ENCODE data around the gene SLITRK2. TPM values are rescaled to one million over a fixed set of nuclear protein-coding genes. Genes with fewer than 3 reads are reported as not detected.

The SLITRK2 gene
- total RNA-seq, 2 donors from 2014 or later: 0.05 to 0.40 TPM

- no peak for DNase-seq (ENCODE audit: low spot score)
- no peaks in the 10 kb centered on the region for H3K36me3 ChIP-seq
- H3K4me1 ChIP-seq (replicated peaks): no peaks in the 10 kb centered on the region
- no peaks in the 10 kb centered on the region for H3K27me3 ChIP-seq (replicated peaks; ENCODE audit: insufficient read depth)
- H3K4me3 ChIP-seq: no peak overlapping the region
- no peaks in the 10 kb centered on the region for H3K9me3 ChIP-seq
- no peak overlapping the region for H3K27ac ChIP-seq
- WGBS: 72% methylated on average over 8 of the region's 11 CpGs
- TF ChIP-seq POLR2A (IDR thresholded peaks at IDR 0.05): no peak
- no peak for TF ChIP-seq CTCF (IDR thresholded peaks at IDR 0.05)
- intact Hi-C loops (cut with DNase I): no loop called here
Measured at GRCh38 chrX:145848857-145849256, 31.2 kb downstream of the SLITRK2 start.

- DNase-seq (ENCODE audit: low spot score): no peak
- no peaks in the 10 kb centered on the region for H3K36me3 ChIP-seq
Measured at GRCh38 chrX:145853181-145853580, 35.6 kb downstream of the SLITRK2 start.

GRCh38 chrX:145856181-145856580 lies 38.6 kb downstream of the SLITRK2 start:
- intact Hi-C loops (cut with DNase I): no loop called here
- no peak for DNase-seq (ENCODE audit: low spot score)
- Histone ChIP-seq H3K36me3 (no peaks in the 10 kb centered on the region), H3K9me3 (no peaks in the 10 kb centered on the region), H3K4me3 (no peak overlapping the region), H3K27ac (no peak overlapping the region), H3K27me3 (replicated peaks; ENCODE audit: insufficient read depth) (no peaks in the 10 kb centered on the region), H3K4me1 (replicated peaks) (no peaks in the 10 kb centered on the region)
- no peak for TF ChIP-seq CTCF (IDR thresholded peaks at IDR 0.05)
- TF ChIP-seq POLR2A (IDR thresholded peaks at IDR 0.05): no peak
- no peak for TF ChIP-seq POLR2AphosphoS5 (IDR thresholded peaks at IDR 0.05)
- WGBS: 86% methylated on average over 4 of the region's 4 CpGs

More at GRCh38 chrX:145853181-145853580, 35.6 kb downstream of the SLITRK2 start:
- no peak overlapping the region for H3K27ac ChIP-seq
- no peaks in the 10 kb centered on the region for H3K27me3 ChIP-seq (replicated peaks; ENCODE audit: insufficient read depth)
- TF ChIP-seq POLR2A (IDR thresholded peaks at IDR 0.05) (no peak), POLR2AphosphoS5 (IDR thresholded peaks at IDR 0.05) (no peak), CTCF (IDR thresholded peaks at IDR 0.05) (no peak)
- H3K4me3 ChIP-seq: no peak overlapping the region
- 98% methylated on average over 4 of the region's 13 CpGs for WGBS
- intact Hi-C loops (cut with DNase I): no loop called here
- H3K4me1 ChIP-seq (replicated peaks): no peaks in the 10 kb centered on the region
- no peaks in the 10 kb centered on the region for H3K9me3 ChIP-seq

GRCh38 chrX:145861818-145862217 lies 44.2 kb downstream of the SLITRK2 start:
- no peaks in the 10 kb centered on the region for H3K9me3 ChIP-seq

More at GRCh38 chrX:145861818-145862217, 44.2 kb downstream of the SLITRK2 start:
- no peak overlapping the region for H3K4me3 ChIP-seq
- no peak for DNase-seq (ENCODE audit: low spot score)
- TF ChIP-seq POLR2A (IDR thresholded peaks at IDR 0.05): no peak
- no peak for TF ChIP-seq CTCF (IDR thresholded peaks at IDR 0.05)
- no peak overlapping the region for H3K27ac ChIP-seq
- intact Hi-C loops (cut with DNase I): no loop called here
- no peaks in the 10 kb centered on the region for H3K27me3 ChIP-seq (replicated peaks; ENCODE audit: insufficient read depth)
- no peaks in the 10 kb centered on the region for H3K36me3 ChIP-seq
- 52% methylated on average over 3 of the region's 3 CpGs for WGBS
- H3K4me1 ChIP-seq (replicated peaks): no peaks in the 10 kb centered on the region
